HEK293 (cell line): ENCODE results near the gene ARHGEF37.
"Not testable (repeated sequence)": the region's sequence is repeated elsewhere in the genome, so short reads cannot be mapped to it uniquely, and the experiment has no call there.

ENCODE experiments used
- CTCF ChIA-PET: fragments of 350-600 bp; formaldehyde crosslinking; extraction: SDS; loops from one replicate; lab custom pipeline; 2021; ENCODE audit warnings: antibody characterized with exemption; lab: Yijun Ruan, JAX
- POLR2A ChIA-PET: fragments of 300-600 bp; formaldehyde crosslinking; extraction: SDS; loops from one replicate; lab custom pipeline; 2020; ENCODE audit warnings: antibody characterized with exemption, inconsistent platforms; lab: Yijun Ruan, JAX
- H3K27ac ChIP-seq: fragments of 200-500 bp; sonication (Bioruptor generic); 2 replicates; pipeline ENCODE4 v1.5.1; 2014; ENCODE audit warnings: low read depth, low read length, control low read depth, inconsistent platforms; ENCODE audit errors: extremely low read depth
- H3K36me3 ChIP-seq, 2 experiments: fragments of 200-500 bp in 1 of 2; sonication (Bioruptor generic) in 1 of 2; 1 replicate in 1 of 2; 2 replicates in 1 of 2; pipeline ENCODE4 v1.5.1; 2014 to 2017; ENCODE audit warnings: inconsistent platforms in 2 of 2, low read length in 2 of 2; ENCODE audit not compliant: control insufficient read depth in 2 of 2, insufficient read depth in 1 of 2
- H3K4me1 ChIP-seq: fragments of 200-500 bp; sonication (Bioruptor generic); 2 replicates; pipeline ENCODE4 v1.5.1; 2014; ENCODE audit warnings: mild to moderate bottlenecking, low read length, inconsistent platforms; ENCODE audit not compliant: control insufficient read depth, insufficient read depth
- H3K4me3 ChIP-seq: 2 replicates; pipeline ENCODE4 v1.5.1; 2011; ENCODE audit warnings: low read depth, mild to moderate bottlenecking, control low read depth, low read length, moderate library complexity
- H3K9me3 ChIP-seq: fragments of 200-500 bp; sonication (Bioruptor generic); 2 replicates; pipeline ENCODE4 v1.5.1; 2014; ENCODE audit warnings: low read depth, low read length, inconsistent platforms; ENCODE audit not compliant: control insufficient read depth, insufficient read depth
- GLIS1 ChIP-seq: fragments of 450-650 bp; formaldehyde crosslinking; IDR thresholded peaks from 2 replicates; pipeline ENCODE4 v1.5.1; 2016; ENCODE audit warnings: missing biosample characterization, missing genetic modification characterization
- ZNF10 ChIP-seq: fragments of 450-650 bp; formaldehyde crosslinking; IDR thresholded peaks from 2 replicates; pipeline ENCODE4 v1.5.1; 2017; ENCODE audit warnings: missing biosample characterization, missing genetic modification characterization
- ZNF133 ChIP-seq: fragments of 450-650 bp; formaldehyde crosslinking; IDR thresholded peaks from 2 replicates; pipeline ENCODE4 v1.5.1; 2016; ENCODE audit warnings: missing biosample characterization, missing genetic modification characterization
- ZNF146 ChIP-seq: fragments of 450-650 bp; formaldehyde crosslinking; IDR thresholded peaks from 2 replicates; pipeline ENCODE4 v1.5.1; 2016; ENCODE audit warnings: missing biosample characterization, missing genetic modification characterization
- ZNF214 ChIP-seq: fragments of 450-650 bp; formaldehyde crosslinking; IDR thresholded peaks from 2 replicates; pipeline ENCODE4 v1.5.1; 2017; ENCODE audit warnings: missing biosample characterization, mild to moderate bottlenecking, missing genetic modification characterization, borderline replicate concordance
- ZNF292 ChIP-seq: fragments of 450-650 bp; formaldehyde crosslinking; IDR thresholded peaks from 2 replicates; pipeline ENCODE4 v1.5.1; 2016; ENCODE audit warnings: low read depth, missing biosample characterization, missing genetic modification characterization, borderline replicate concordance
- ZNF366 ChIP-seq: fragments of 450-650 bp; formaldehyde crosslinking; conservative IDR thresholded peaks from 2 replicates; pipeline ENCODE4 v1.5.1; 2016; ENCODE audit warnings: missing biosample characterization, missing genetic modification characterization
- ZNF501 ChIP-seq: fragments of 450-650 bp; formaldehyde crosslinking; IDR thresholded peaks from 2 replicates; pipeline ENCODE4 v1.5.1; 2016; ENCODE audit warnings: missing biosample characterization, missing genetic modification characterization
- ZNF513 ChIP-seq: fragments of 450-650 bp; IDR thresholded peaks from 2 replicates; pipeline ENCODE4 v1.5.1; 2018; ENCODE audit warnings: missing biosample characterization, missing genetic modification characterization
- ZNF558 ChIP-seq: fragments of 450-650 bp; formaldehyde crosslinking; IDR thresholded peaks from 2 replicates; pipeline ENCODE4 v1.5.1; 2016; ENCODE audit warnings: missing biosample characterization, missing genetic modification characterization
- ZNF561 ChIP-seq: fragments of 450-650 bp; IDR thresholded peaks from 2 replicates; pipeline ENCODE4 v1.5.1; 2018; ENCODE audit warnings: missing biosample characterization, missing genetic modification characterization, borderline replicate concordance
- ZNF670 ChIP-seq: fragments of 450-650 bp; formaldehyde crosslinking; IDR thresholded peaks from 2 replicates; pipeline ENCODE4 v1.5.1; 2016; ENCODE audit warnings: missing biosample characterization, missing genetic modification characterization, low read depth
- ZNF776 ChIP-seq: fragments of 450-650 bp; formaldehyde crosslinking; IDR thresholded peaks from 2 replicates; pipeline ENCODE4 v1.5.0; 2017; ENCODE audit warnings: missing biosample characterization, missing genetic modification characterization, borderline replicate concordance
- TF ChIP-seq, protein P1 (sequence below): fragments of 450-650 bp; formaldehyde crosslinking; IDR thresholded peaks from 2 replicates; pipeline ENCODE4 v1.5.1; 2016; ENCODE audit warnings: missing biosample characterization, missing genetic modification characterization
- TF ChIP-seq, protein P2 (sequence below): fragments of 450-650 bp; formaldehyde crosslinking; optimal IDR thresholded peaks from 2 replicates; pipeline ENCODE3; 2016; ENCODE audit warnings: missing biosample characterization, mild to moderate bottlenecking, missing genetic modification characterization

Gene ARHGEF37

GRCh38 chr5:149595105-149595504 lies 13.8 kb downstream of the ARHGEF37 start:
- POLR2A ChIA-PET, H3K4me1 ChIP-seq, H3K36me3 ChIP-seq, H3K27ac ChIP-seq, H3K4me3 ChIP-seq, H3K9me3 ChIP-seq: not testable (repeated sequence)
- CTCF ChIA-PET: interaction anchor here (0.7 to 2.0 kb wide), 3 partner anchors 24 to 153 kb away, joined by 3 to 7 read pairs (median 6); no protein-coding TSS in a partner anchor
- TF ChIP-seq GLIS1 (tag by site-specific recombination): peak; percentile 42
- TF ChIP-seq, protein P1, sequence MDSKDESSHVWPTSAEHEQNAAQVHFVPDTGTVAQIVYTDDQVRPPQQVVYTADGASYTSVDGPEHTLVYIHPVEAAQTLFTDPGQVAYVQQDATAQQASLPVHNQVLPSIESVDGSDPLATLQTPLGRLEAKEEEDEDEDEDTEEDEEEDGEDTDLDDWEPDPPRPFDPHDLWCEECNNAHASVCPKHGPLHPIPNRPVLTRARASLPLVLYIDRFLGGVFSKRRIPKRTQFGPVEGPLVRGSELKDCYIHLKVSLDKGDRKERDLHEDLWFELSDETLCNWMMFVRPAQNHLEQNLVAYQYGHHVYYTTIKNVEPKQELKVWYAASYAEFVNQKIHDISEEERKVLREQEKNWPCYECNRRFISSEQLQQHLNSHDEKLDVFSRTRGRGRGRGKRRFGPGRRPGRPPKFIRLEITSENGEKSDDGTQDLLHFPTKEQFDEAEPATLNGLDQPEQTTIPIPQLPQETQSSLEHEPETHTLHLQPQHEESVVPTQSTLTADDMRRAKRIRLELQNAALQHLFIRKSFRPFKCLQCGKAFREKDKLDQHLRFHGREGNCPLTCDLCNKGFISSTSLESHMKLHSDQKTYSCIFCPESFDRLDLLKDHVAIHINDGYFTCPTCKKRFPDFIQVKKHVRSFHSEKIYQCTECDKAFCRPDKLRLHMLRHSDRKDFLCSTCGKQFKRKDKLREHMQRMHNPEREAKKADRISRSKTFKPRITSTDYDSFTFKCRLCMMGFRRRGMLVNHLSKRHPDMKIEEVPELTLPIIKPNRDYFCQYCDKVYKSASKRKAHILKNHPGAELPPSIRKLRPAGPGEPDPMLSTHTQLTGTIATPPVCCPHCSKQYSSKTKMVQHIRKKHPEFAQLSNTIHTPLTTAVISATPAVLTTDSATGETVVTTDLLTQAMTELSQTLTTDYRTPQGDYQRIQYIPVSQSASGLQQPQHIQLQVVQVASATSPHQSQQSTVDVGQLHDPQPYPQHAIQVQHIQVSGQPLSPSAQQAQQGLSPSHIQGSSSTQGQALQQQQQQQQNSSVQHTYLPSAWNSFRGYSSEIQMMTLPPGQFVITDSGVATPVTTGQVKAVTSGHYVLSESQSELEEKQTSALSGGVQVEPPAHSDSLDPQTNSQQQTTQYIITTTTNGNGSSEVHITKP (tag by site-specific recombination): 0 out of 2 replicates have a peak, but pooled peaks have one; percentile 10

- no peaks in the 10 kb centered on the region for H3K9me3 ChIP-seq
- H3K4me3 ChIP-seq: no peak overlapping the region
- H3K4me1 ChIP-seq: no peaks in the 10 kb centered on the region
- no peak overlapping the region for H3K27ac ChIP-seq
- TF ChIP-seq, protein P2, sequence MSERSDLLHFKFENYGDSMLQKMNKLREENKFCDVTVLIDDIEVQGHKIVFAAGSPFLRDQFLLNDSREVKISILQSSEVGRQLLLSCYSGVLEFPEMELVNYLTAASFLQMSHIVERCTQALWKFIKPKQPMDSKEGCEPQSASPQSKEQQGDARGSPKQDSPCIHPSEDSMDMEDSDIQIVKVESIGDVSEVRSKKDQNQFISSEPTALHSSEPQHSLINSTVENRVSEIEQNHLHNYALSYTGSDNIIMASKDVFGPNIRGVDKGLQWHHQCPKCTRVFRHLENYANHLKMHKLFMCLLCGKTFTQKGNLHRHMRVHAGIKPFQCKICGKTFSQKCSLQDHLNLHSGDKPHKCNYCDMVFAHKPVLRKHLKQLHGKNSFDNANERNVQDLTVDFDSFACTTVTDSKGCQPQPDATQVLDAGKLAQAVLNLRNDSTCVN: no peak
- no peak for TF ChIP-seq ZNF501 (tag by site-specific recombination)
- TF ChIP-seq ZNF10 (tag by site-specific recombination): no peak
- TF ChIP-seq ZNF670: no peak
- TF ChIP-seq ZNF776: no peak
- TF ChIP-seq ZNF146 (tag by site-specific recombination): no peak
- TF ChIP-seq ZNF133 (tag by site-specific recombination): no peak
- no peak for TF ChIP-seq ZNF558 (tag by site-specific recombination)
- no peak for TF ChIP-seq ZNF561 (tag by site-specific recombination)
- peaks cover 0 to 3% of the 10 kb centered on the region in 2 experiments; a peak in 1 of 3 replicates for H3K36me3 ChIP-seq
- ChIA-PET POLR2A (no interaction called here), CTCF (interaction anchor here (0.6 to 1.2 kb wide), 2 partner anchors 22 to 193 kb away, joined by 4 read pairs; no protein-coding TSS in a partner anchor)
Measured at GRCh38 chr5:149596712-149597111, 15.4 kb downstream of the ARHGEF37 start.

DNA sequence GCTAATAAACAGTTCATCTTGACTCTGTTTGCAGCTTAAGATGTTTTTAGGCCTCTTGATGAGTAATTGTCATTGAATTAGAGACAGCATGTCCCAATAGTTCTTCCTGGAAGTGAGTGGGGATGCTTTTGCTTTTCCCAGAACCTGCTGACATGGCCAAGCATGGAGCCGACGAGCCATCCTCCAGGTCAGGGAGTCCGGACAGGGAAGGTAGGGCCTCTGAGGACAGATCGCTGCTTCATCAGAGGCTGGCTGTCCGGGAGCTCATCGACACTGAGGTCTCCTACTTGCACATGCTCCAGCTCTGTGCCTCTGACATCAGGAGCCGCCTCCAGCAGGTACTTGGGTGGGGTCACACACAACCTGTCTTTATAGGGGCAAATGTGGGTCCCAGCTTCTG lies 16.3 kb downstream of the ARHGEF37 start:
- H3K4me3 ChIP-seq: no peak overlapping the region
- H3K9me3 ChIP-seq: no peaks in the 10 kb centered on the region
- no peak overlapping the region for H3K27ac ChIP-seq
- peak; percentile 84; the same call in 1 of the 2 replicates for TF ChIP-seq ZNF214 (tag by site-specific recombination)
- no peak for TF ChIP-seq ZNF292 (tag by site-specific recombination)
- ChIA-PET POLR2A (interaction anchor here (1.6 kb wide), 1 partner anchor 8 kb away, joined by 3 read pairs; no protein-coding TSS in a partner anchor), CTCF (interaction anchor here (1.2 kb wide), 1 partner anchor 21 kb away, joined by 4 read pairs; no protein-coding TSS in a partner anchor)
- H3K36me3 ChIP-seq: peaks cover 3% of the 10 kb centered on the region in 2 experiments; a peak in 2 of 3 replicates
- no peaks in the 10 kb centered on the region for H3K4me1 ChIP-seq

- not testable (repeated sequence) for H3K4me1 ChIP-seq, H3K4me3 ChIP-seq, H3K27ac ChIP-seq, H3K9me3 ChIP-seq, H3K36me3 ChIP-seq
- TF ChIP-seq ZNF366: 0 out of 2 replicates have a peak, but pooled peaks have one; percentile 31
- TF ChIP-seq ZNF513 (tag by site-specific recombination): peak; percentile 92
- ChIA-PET CTCF (interaction anchor here (1.3 kb wide), 1 partner anchor 21 kb away, joined by 4 read pairs; no protein-coding TSS in a partner anchor), POLR2A (interaction anchor here (1.6 kb wide), 1 partner anchor 7 kb away, joined by 3 read pairs; no protein-coding TSS in a partner anchor)
Measured at GRCh38 chr5:149598234-149598633, 16.9 kb downstream of the ARHGEF37 start.
